H9 (cell line): ENCODE measurements around the gene CPSF2. TPM values are rescaled to one million over a fixed set of nuclear protein-coding genes. Genes with fewer than 3 reads are reported as not detected.

Experiments used
- DNase-seq: peaks from one replicate; pipeline ENCODE4 v3.0.0-alpha.2; 2017
- H2AFZ ChIP-seq: one replicate; pipeline ENCODE4 v1.6.1; 2013; ENCODE audit warnings: mild to moderate bottlenecking, low read length, control low read depth, moderate library complexity
- H2AK5ac ChIP-seq: 2 replicates; pipeline ENCODE4 v1.6.1; 2013; ENCODE audit warnings: low read length, control low read depth, mixed read lengths; ENCODE audit not compliant: insufficient read length
- H2BK120ac ChIP-seq: one replicate; pipeline ENCODE4 v1.6.1; 2013; ENCODE audit warnings: low read depth, mild to moderate bottlenecking, low read length, control low read depth, inconsistent platforms; ENCODE audit not compliant: poor library complexity, severe bottlenecking
- H2BK12ac ChIP-seq: 2 replicates; pipeline ENCODE4 v1.6.1; 2013; ENCODE audit warnings: low read length, control low read depth, mixed read lengths, low read depth; ENCODE audit not compliant: insufficient read length
- H2BK15ac ChIP-seq: 2 replicates; pipeline ENCODE4 v1.6.1; 2013; ENCODE audit warnings: low read depth, low read length, control low read depth
- H2BK20ac ChIP-seq: one replicate; pipeline ENCODE4 v1.6.1; 2013; ENCODE audit warnings: low read depth, mild to moderate bottlenecking, low read length, control low read depth, inconsistent platforms; ENCODE audit not compliant: poor library complexity, severe bottlenecking
- H2BK5ac ChIP-seq: 2 replicates; pipeline ENCODE4 v1.6.1; 2013; ENCODE audit warnings: low read length, control low read depth, mixed read lengths; ENCODE audit not compliant: insufficient read length
- H3K14ac ChIP-seq: 2 replicates; pipeline ENCODE4 v1.6.1; 2013; ENCODE audit warnings: low read length, control low read depth; ENCODE audit not compliant: insufficient read depth
- H3K18ac ChIP-seq: 2 replicates; pipeline ENCODE4 v1.6.1; 2013; ENCODE audit warnings: low read depth, mild to moderate bottlenecking, mixed read lengths, low read length, control low read depth; ENCODE audit not compliant: insufficient read length
- H3K23ac ChIP-seq: 2 replicates; pipeline ENCODE4 v1.6.1; 2013; ENCODE audit warnings: low read length, control low read depth, mixed read lengths, low read depth; ENCODE audit not compliant: insufficient read length
- H3K23me2 ChIP-seq: 2 replicates; pipeline ENCODE4 v1.6.1; 2013; ENCODE audit warnings: low read depth, mild to moderate bottlenecking, mixed read lengths, low read length, control low read depth; ENCODE audit not compliant: insufficient read length, poor library complexity, severe bottlenecking
- H3K27ac ChIP-seq: 2 replicates; pipeline ENCODE4 v1.5.1; 2013; ENCODE audit warnings: low read length, control low read depth, mixed read lengths, low read depth; ENCODE audit not compliant: insufficient read length
- H3K27me3 ChIP-seq: 2 replicates; pipeline ENCODE4 v1.6.1; 2013; ENCODE audit warnings: low read length, control low read depth, inconsistent platforms; ENCODE audit not compliant: insufficient read depth
- H3K4ac ChIP-seq: 2 replicates; pipeline ENCODE4 v1.6.1; 2013; ENCODE audit warnings: low read depth, mild to moderate bottlenecking, control low read depth, inconsistent platforms, low read length, moderate library complexity
- H3K4me1 ChIP-seq: 2 replicates; pipeline ENCODE4 v1.6.1; 2013; ENCODE audit warnings: low read length, control low read depth, inconsistent platforms; ENCODE audit not compliant: insufficient read depth
- H3K4me2 ChIP-seq: 2 replicates; pipeline ENCODE4 v1.6.1; 2013; ENCODE audit warnings: low read length, control low read depth, mixed read lengths; ENCODE audit not compliant: insufficient read length, insufficient read depth
- H3K56ac ChIP-seq: 2 replicates; pipeline ENCODE4 v1.6.1; 2013; ENCODE audit warnings: low read depth, mild to moderate bottlenecking, mixed read lengths, low read length, control low read depth; ENCODE audit not compliant: insufficient read length
- H3K79me1 ChIP-seq: 2 replicates; pipeline ENCODE4 v1.6.1; 2013; ENCODE audit warnings: low read depth, mild to moderate bottlenecking, moderate library complexity, low read length, control low read depth, inconsistent platforms; ENCODE audit not compliant: insufficient read depth, poor library complexity, severe bottlenecking
- H3K79me2 ChIP-seq: 2 replicates; pipeline ENCODE4 v1.6.1; 2013; ENCODE audit warnings: low read length, control low read depth, inconsistent platforms; ENCODE audit not compliant: insufficient read depth
- H3K9ac ChIP-seq: 2 replicates; pipeline ENCODE4 v1.6.1; 2013; ENCODE audit warnings: low read length, control low read depth, mixed read lengths; ENCODE audit not compliant: insufficient read length; ENCODE audit errors: extremely low read depth
- H3K9me3 ChIP-seq: one replicate; pipeline ENCODE4 v1.6.1; 2013; ENCODE audit warnings: low read depth, low read length, inconsistent platforms; ENCODE audit not compliant: control insufficient read depth
- H3T11ph ChIP-seq: one replicate; pipeline ENCODE4 v1.6.1; 2013; ENCODE audit warnings: mild to moderate bottlenecking, low read length, control low read depth, inconsistent platforms
- H4K20me1 ChIP-seq: one replicate; pipeline ENCODE4 v1.6.1; 2013; ENCODE audit not compliant: control insufficient read depth, insufficient read length, insufficient read depth
- H4K5ac ChIP-seq: 2 replicates; pipeline ENCODE4 v1.6.1; 2013; ENCODE audit warnings: low read depth, mild to moderate bottlenecking, mixed read lengths, low read length, control low read depth; ENCODE audit not compliant: insufficient read length
- H4K8ac ChIP-seq: replicated peaks from 2 replicates; pipeline ENCODE4 v1.6.1; 2013; ENCODE audit warnings: low read length, control low read depth, mixed read lengths, low read depth; ENCODE audit not compliant: insufficient read length
- H4K91ac ChIP-seq: 2 replicates; pipeline ENCODE4 v1.6.1; 2013; ENCODE audit warnings: low read depth, mild to moderate bottlenecking, moderate library complexity, mixed read lengths, low read length, control low read depth; ENCODE audit not compliant: insufficient read length
- H3K27ac Mint-ChIP-seq, 3 experiments: 2 replicates in 2 of 3; 3 replicates in 1 of 3; pipeline ENCODE4 v1.8.0; 2020 to 2021; ENCODE audit warnings: mixed read lengths in 3 of 3, mild to moderate bottlenecking in 1 of 3, moderate library complexity in 1 of 3
- H3K27me3 Mint-ChIP-seq: 2 replicates; pipeline ENCODE4 v1.8.0; 2021; ENCODE audit warnings: low read depth, mild to moderate bottlenecking, moderate library complexity, mixed read lengths
- H3K36me3 Mint-ChIP-seq, 3 experiments: 2 replicates in 2 of 3; 3 replicates in 1 of 3; pipeline ENCODE4 v1.8.0; 2020 to 2021; ENCODE audit warnings: low read depth in 3 of 3, mixed read lengths in 3 of 3; ENCODE audit not compliant: insufficient read depth in 1 of 3
- H3K4me1 Mint-ChIP-seq, 2 experiments: 2 replicates each; pipeline ENCODE4 v1.8.0; 2020; ENCODE audit warnings: mixed read lengths in 2 of 2
- H3K4me3 Mint-ChIP-seq, 2 experiments: 2 replicates in 1 of 2; 3 replicates in 1 of 2; pipeline ENCODE4 v1.8.0; 2020 to 2021; ENCODE audit warnings: mild to moderate bottlenecking in 2 of 2, mixed read lengths in 2 of 2, moderate library complexity in 1 of 2
- H3K9me3 Mint-ChIP-seq, 2 experiments: 2 replicates in 1 of 2; 3 replicates in 1 of 2; pipeline ENCODE4 v1.8.0; 2020; ENCODE audit warnings: mild to moderate bottlenecking in 2 of 2, mixed read lengths in 2 of 2, moderate library complexity in 1 of 2
- total RNA-seq: library from RNA; stranded (reverse); gene quantifications from 2 replicates; pipeline ENCODE4 v1.2.1, GENCODE V29; 2021
- TF ChIP-seq, protein P1 (sequence below): fragments of 200-600 bp; sonication (generic); conservative IDR thresholded peaks from 3 replicates; pipeline ENCODE4 v1.8.0; 2021; ENCODE audit warnings: antibody characterized with exemption, mild to moderate bottlenecking

CPSF2 gene
- total RNA-seq, 1 experiment from 2014 or later, result 108 TPM

DNA sequence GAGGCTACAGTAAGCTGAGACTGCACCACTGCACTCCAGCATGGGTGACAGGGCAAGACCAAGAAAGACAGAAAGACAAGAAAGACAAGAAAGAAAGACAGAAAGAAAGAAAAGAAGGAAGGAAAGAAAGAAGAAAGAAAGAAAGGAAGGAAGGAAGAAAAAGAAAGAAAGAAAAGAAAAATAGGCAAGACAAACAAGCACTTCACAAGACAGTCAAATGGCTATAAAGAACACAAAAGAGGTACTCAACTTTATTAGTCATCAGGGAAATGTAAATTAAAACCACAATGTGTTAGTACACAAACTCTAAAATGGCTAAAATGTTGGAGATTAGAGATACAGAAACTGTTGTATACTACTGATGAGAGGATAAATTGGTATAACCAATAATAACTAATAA is 22.0 kb upstream of the CPSF2 start:
- Histone ChIP-seq H3K9ac (no peak overlapping the region), H2BK20ac (no peak overlapping the region), H3K27me3 (no peaks in the 10 kb centered on the region), H3K4me1 (no peaks in the 10 kb centered on the region; the same call in 1 of the 2 replicates), H4K91ac (no peak overlapping the region), H3T11ph (no peak overlapping the region), H2BK15ac (no peak overlapping the region), H3K79me1 (peaks cover 10% of the 10 kb centered on the region), H3K14ac (no peak overlapping the region), H2BK120ac (no peak overlapping the region), H2AK5ac (no peak overlapping the region), H3K56ac (no peak overlapping the region), H3K23me2 (no peaks in the 10 kb centered on the region), H3K4ac (no peak overlapping the region), H3K4me2 (no peak overlapping the region), H3K79me2 (peaks cover 24% of the 10 kb centered on the region; the same call in 1 of the 2 replicates), H3K9me3 (no peaks in the 10 kb centered on the region), H3K23ac (no peak overlapping the region), H2BK5ac (no peak overlapping the region), H4K8ac (no peak overlapping the region), H3K27ac (no peak overlapping the region), H4K20me1 (no peaks in the 10 kb centered on the region), H3K18ac (no peak overlapping the region), H2AFZ (no peak overlapping the region), H4K5ac (no peak overlapping the region), H2BK12ac (no peak overlapping the region)
- no peak for DNase-seq
- TF ChIP-seq, protein P1, sequence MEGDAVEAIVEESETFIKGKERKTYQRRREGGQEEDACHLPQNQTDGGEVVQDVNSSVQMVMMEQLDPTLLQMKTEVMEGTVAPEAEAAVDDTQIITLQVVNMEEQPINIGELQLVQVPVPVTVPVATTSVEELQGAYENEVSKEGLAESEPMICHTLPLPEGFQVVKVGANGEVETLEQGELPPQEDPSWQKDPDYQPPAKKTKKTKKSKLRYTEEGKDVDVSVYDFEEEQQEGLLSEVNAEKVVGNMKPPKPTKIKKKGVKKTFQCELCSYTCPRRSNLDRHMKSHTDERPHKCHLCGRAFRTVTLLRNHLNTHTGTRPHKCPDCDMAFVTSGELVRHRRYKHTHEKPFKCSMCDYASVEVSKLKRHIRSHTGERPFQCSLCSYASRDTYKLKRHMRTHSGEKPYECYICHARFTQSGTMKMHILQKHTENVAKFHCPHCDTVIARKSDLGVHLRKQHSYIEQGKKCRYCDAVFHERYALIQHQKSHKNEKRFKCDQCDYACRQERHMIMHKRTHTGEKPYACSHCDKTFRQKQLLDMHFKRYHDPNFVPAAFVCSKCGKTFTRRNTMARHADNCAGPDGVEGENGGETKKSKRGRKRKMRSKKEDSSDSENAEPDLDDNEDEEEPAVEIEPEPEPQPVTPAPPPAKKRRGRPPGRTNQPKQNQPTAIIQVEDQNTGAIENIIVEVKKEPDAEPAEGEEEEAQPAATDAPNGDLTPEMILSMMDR, result no peak
- no peaks in the 10 kb centered on the region for H3K27me3 Mint-ChIP-seq
- peaks cover 5 to 14% (median 12%) of the 10 kb centered on the region in 3 experiments; a peak in 6 of 7 replicates for H3K36me3 Mint-ChIP-seq
- 0 out of 7 replicates have a peak overlapping the region, but pooled peaks of 1 of the 3 experiments have one; percentile 11 for H3K27ac Mint-ChIP-seq
- H3K4me3 Mint-ChIP-seq, result no peak overlapping the region
- no peaks in the 10 kb centered on the region for H3K9me3 Mint-ChIP-seq
- peaks cover under 1 to 15% of the 10 kb centered on the region in 2 experiments; a peak in 3 of 4 replicates for H3K4me1 Mint-ChIP-seq
